Spleen (tissue), 7 donors: ENCODE data around the gene SLC2A11.
"Not testable (repeated sequence)": the region's sequence is repeated elsewhere in the genome, so short reads cannot be mapped to it uniquely, and the experiment has no call there.

Experiments
- CTCF ChIP-seq, 11 experiments: fragments of 200-600 bp in 7 of 11; fragments of 450-650 bp in 4 of 11; sonication (generic) in 4 of 11; IDR thresholded peaks in 8 of 11; conservative IDR thresholded peaks in 3 of 11; 1 replicate in 7 of 11; 2 replicates in 4 of 11; pipeline versions ENCODE4 v1.4.0 to v1.8.0; 2016 to 2021; ENCODE audit warnings: antibody characterized with exemption in 11 of 11, inconsistent platforms in 4 of 11, mild to moderate bottlenecking in 1 of 11
- POLR2A ChIP-seq, 3 donors: fragments of 450-650 bp; IDR thresholded peaks; one replicate each; pipeline ENCODE4 v1.5.1; 2017; ENCODE audit warnings: antibody characterized with exemption in 3 of 3, mild to moderate bottlenecking in 1 of 3
- donor health status: DM: no; HTN: no; CAD: no; lungs with moderate emphysema.
- donor health status: DM: no; HTN: no; CAD: no.
- donor health status: DM: no; HTN: no; CAD: no.

GRCh38 chr22:23921586-23922201 lies 64.0 kb downstream of the SLC2A11 start:
- TF ChIP-seq CTCF (IDR thresholded peaks at IDR 0.05 in 8 of 11, conservative IDR thresholded peaks at IDR 0.05 in 3 of 11); POLR2A (IDR thresholded peaks at IDR 0.05): not testable (repeated sequence)
